NCI-H2029 treated with DMSO at 0.1 percent for 48 hours (cell line): ENCODE results near the gene SHISAL1.
"Not testable (repeated sequence)": the region's sequence is repeated elsewhere in the genome, so short reads cannot be mapped to it uniquely, and the experiment has no call there.

ENCODE experiments used
- DNase-seq: peaks from one replicate; lab custom pipeline; 2025; lab: John Stamatoyannopoulos, UW

The SHISAL1 gene

GRCh38 chr22:44302363-44302762, 10.4 kb downstream of the SHISAL1 start:
- DNase-seq: not testable (repeated sequence)

DNA sequence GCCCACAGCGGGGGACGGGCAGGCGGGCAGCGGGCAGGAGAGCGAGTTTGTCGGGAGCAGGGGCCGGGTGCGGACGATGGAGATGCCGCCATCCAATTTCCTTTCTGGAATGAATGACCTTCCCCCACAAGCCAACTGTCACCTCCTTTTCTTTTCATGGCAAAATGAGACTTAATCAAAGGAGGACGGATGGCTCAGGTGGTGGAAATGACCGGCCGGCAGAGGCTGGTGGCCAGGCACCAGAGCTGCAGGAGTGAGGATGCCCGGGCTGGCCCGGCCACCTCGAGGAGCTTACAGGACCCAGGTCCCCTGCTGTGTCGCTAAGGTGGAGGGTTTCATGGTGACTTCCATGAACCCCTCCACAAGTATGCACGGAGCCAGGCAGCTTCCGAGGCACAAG, 11.7 kb downstream of the SHISAL1 start:
- DNase-seq: no peak

GRCh38 chr22:44299124-44299523, 13.6 kb downstream of the SHISAL1 start:
- DNase-seq: no peak

DNA sequence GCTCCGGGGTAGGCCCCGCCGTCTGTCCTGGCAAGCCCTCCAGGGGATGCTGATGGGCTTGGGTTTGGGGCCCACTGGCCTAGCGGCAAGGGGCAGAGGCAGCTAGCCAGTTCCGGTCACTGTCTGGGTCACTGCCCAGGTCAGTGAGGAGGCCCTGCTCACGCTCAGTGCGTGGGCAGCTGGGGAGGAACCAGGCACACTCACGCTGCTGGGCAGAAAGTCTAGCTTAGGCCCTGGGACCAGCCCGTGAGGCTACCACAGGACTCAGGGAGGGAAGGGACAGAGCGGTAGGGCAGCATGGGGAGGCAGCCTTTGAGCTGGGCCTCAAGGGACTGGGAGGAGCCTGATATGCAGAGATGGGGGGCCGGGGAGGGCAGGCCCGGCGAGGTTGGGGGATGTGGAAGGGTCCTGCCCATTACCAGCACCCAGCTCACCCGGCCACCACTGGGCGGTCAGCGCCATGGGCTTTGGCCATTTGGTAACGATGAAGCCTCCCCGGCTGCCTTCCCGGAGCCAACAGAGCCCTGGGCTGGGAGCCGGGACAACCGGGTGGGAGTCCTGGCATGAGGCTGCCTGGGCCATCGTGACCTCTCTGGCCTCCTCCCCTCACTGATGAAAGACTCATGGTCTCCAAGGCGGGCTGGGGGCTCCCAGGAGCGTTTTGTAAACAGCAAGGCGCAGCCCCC, 14.2 kb downstream of the SHISAL1 start:
- DNase-seq: no peak

GRCh38 chr22:44297470-44298061, 15.2 kb downstream of the SHISAL1 start:
- DNase-seq: no peak

DNA sequence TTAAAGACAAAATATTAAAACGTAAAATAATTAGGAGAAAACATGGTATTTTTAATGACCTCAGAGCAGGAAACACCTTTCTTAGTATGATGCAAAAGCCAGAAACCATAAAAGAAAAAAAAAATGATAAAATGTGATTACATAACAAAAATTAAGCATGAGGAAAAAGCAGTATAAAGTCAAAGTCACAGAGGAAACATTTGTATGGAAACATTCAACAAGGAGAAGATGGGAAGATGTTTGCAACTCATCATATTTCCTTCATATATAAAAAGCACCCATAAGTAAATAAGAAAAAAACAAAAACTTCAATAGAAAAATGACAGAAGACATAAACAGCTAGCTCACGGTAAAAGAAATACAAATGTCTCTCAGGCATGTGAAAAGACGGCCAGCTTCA, 17.3 kb downstream of the SHISAL1 start:
- no peak for DNase-seq

DNA sequence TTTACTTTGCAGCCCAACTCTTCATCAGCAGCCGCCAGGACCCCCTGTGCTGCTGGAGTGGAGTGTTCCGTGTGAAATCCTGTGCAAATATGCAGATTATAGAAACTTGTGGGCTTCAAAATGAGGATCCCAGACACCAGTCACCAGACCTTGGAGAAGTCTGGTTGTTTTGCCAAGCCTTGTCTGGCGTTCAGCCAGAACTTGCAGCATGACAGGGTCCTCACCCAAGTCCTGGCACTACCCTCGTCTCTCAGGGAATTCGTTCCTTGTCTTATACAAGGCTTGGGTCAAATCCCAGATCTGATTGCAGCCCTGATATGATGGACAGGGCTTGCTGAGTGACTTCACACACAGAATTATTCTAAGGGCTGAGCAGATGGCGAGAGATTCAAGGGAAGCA, 18.9 kb downstream of the SHISAL1 start:
- no peak for DNase-seq

GRCh38 chr22:44293034-44293433, 19.7 kb downstream of the SHISAL1 start:
- DNase-seq: no peak

DNA sequence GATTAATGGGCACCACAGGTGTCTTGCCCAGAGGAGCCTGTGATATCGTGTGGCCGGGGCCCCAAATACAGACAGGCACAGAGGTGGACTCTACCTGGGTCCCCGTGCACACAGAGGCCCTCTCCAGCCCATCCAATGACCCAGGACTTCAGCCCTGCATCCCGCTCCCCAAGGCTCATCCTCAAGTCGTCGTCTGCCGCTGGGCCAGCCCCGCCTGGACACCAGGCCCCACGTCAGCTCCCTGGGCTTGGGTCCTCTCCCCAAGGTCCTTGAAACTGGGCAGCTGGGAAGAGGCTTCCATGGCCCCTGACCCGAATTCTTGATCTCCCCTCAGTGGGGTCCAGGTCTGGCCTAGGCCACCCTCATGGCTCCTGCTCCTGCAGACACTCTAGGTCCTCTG, 20.2 kb downstream of the SHISAL1 start:
- DNase-seq: no peak

GRCh38 chr22:44291674-44292360, 20.9 kb downstream of the SHISAL1 start:
- DNase-seq: no peak

- DNase-seq: no peak
These were observed 21.5 kb downstream of the SHISAL1 start for GRCh38 chr22:44291265-44291664.

GRCh38 chr22:44289414-44290171, 23.2 kb downstream of the SHISAL1 start:
- DNase-seq: no peak

DNA sequence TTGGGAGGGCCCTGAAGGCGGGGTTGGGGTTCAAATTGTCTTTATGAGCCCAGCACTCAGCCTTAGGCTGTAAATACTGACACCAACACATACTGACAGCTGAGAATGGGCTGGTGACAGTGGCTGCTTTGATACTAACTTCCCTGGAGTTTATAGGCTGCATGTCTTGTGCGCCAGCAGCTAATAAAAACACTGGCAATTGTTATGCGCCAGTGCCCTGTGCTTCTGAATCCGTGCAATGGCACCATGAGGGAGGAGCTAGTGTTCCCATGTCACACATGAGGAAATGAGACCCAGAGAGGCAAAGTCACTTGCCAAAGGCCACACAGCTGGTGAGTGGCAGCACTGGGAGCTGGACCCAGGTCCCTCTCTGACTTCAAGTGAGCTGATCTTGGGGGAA, 23.8 kb downstream of the SHISAL1 start:
- DNase-seq: no peak

DNA sequence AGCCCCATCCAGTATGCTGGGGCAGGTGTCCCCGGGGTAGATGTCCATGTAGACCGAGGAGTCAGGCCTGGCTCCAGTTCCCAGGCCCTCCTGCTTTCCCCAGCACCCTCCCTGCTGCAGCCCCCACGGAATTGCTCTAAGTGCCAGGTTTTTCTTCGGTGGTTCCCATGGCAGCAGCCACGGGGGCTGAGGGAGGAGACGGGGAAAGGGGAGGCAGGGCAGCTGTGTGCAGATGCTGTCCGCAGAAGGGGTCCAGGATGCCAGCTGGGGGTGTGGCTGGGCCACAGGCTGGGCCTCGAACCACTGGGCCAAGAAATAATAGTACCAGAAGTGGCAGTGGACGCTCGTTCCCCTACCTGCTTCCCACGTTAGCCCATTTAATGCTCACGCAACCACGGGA, 25.0 kb downstream of the SHISAL1 start:
- DNase-seq: no peak

GRCh38 chr22:44287121-44287693, 25.5 kb downstream of the SHISAL1 start:
- no peak for DNase-seq

GRCh38 chr22:44286646-44287045, 26.1 kb downstream of the SHISAL1 start:
- no peak for DNase-seq

GRCh38 chr22:44284711-44285110, 28.0 kb downstream of the SHISAL1 start:
- DNase-seq: no peak

DNA sequence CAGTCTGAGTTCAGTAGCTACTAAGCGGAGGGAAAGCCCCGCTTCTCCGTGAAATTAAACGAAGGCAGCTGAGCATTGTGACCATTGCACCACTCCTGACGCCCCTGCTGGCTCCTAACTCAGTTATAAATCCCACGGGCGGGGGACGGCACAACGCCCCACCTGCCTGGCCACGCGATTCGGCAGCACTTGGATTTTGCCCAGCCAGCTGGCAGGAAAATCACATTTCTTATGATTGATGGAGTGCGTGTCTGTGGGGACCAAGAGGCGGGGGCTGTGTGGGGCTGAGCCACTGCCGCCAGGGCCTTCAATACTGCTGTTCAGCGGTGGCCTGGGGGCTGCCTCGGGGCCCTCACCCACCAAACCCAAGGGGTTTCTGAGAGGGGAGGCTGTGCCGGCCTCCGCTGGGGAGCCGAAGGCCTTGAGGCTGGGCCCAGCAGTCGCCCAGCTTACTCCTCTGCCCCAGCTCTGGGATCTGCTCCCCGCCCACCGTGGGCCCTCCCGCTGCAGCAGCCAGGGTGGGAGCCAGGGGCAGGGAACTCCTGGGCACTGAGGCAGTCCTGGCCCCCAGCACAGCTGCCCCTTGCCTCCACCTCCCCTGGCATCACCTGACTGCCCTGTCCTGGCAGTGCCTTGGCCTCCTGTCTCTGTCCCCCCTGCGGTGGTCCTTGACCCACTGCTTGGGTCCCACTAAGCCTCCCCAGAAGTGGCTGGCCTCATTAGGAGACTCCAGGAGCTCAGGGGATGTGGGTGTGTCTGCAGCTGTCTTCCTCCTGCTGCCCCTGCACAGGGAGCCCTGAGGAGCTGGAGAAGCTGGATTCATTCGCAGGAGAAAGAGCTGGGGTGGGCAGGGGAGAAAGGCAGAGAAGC, 30.7 kb downstream of the SHISAL1 start:
- DNase-seq: no peak

DNA sequence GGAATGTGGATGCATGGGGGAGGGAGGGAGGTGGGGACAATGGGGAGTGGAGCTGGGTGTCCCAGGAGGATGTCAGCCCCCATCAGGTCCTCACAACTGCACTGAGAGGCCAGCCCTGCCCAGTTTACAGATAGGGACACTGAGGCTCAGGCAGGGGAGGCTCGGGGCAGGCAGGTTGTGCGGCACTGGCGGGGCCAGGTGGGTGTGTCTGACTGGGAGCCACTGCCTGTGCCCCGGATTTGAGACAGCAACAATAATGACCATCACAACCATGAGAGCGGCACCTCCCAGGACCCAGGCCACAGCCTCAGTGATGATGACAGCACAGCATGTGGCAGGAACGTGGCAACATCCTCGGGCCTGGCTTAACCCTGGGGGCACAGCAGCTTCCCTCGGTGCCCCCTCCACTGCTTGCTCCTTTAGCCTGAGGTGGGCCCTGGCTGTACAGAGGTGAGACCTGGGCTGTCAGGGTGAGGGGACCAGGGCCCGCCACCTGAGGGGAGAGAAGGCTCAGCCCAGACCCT, 32.0 kb downstream of the SHISAL1 start:
- DNase-seq: no peak

- DNase-seq: no peak
These were observed 33.7 kb downstream of the SHISAL1 start for GRCh38 chr22:44279069-44279360.
